Heart left ventricle (tissue), 16 donors: ENCODE results near the gene ZNF776. TPM values are rescaled to one million over a fixed set of nuclear protein-coding genes. Genes with fewer than 3 reads are reported as not detected.

Experiments used
- ATAC-seq, 4 donors: fragments of 200-7000 bp; cut with Tn5 transposase; one replicate each; pipeline ENCODE4 v1.9.1; 2020 to 2022; ENCODE audit warnings: moderate library complexity in 4 of 4, mild to moderate bottlenecking in 3 of 4, moderate number of reproducible peaks in 1 of 4
- DNase-seq, 5 donors: peaks; one replicate each; pipeline ENCODE4 v3.0.0-alpha.2; 2020
- H3K27ac ChIP-seq, 12 donors: fragments of 200-600 bp; sonication (generic) in 4 of 12; one replicate each; pipeline versions ENCODE4 v1.5.0 to v1.8.0; 2016 to 2022; ENCODE audit warnings: mild to moderate bottlenecking in 2 of 12
- H3K27me3 ChIP-seq, 9 donors: fragments of 200-600 bp; sonication (generic) in 2 of 9; one replicate each; pipeline versions ENCODE4 v1.5.1 to v1.8.0; 2016 to 2022; ENCODE audit warnings: mild to moderate bottlenecking in 3 of 9
- H3K36me3 ChIP-seq, 9 donors: fragments of 200-600 bp; sonication (generic) in 2 of 9; one replicate each; pipeline versions ENCODE4 v1.5.0 to v1.8.0; 2018 to 2022; ENCODE audit warnings: mild to moderate bottlenecking in 2 of 9
- H3K4me1 ChIP-seq, 12 donors: fragments of 200-600 bp; sonication (generic) in 4 of 12; one replicate each; pipeline versions ENCODE4 v1.5.0 to v1.8.0; 2016 to 2022; ENCODE audit warnings: mild to moderate bottlenecking in 3 of 12
- H3K4me3 ChIP-seq, 12 donors: fragments of 200-600 bp; sonication (generic) in 4 of 12; one replicate each; pipeline versions ENCODE4 v1.5.0 to v1.8.0; 2017 to 2022; ENCODE audit warnings: mild to moderate bottlenecking in 9 of 12, moderate library complexity in 4 of 12
- H3K9me3 ChIP-seq, 12 donors: fragments of 200-600 bp; sonication (generic) in 4 of 12; one replicate each; pipeline versions ENCODE4 v1.5.0 to v1.8.0; 2016 to 2022; ENCODE audit warnings: mild to moderate bottlenecking in 1 of 12
- CTCF ChIP-seq, 12 donors: fragments of 200-600 bp; sonication (generic) in 4 of 12; IDR thresholded peaks; one replicate each; pipeline versions ENCODE4 v1.5.0 to v1.8.0; 2018 to 2022; ENCODE audit warnings: antibody characterized with exemption in 12 of 12, mild to moderate bottlenecking in 5 of 12
- POLR2A ChIP-seq, 2 donors: fragments of 450-650 bp; IDR thresholded peaks; one replicate each; pipeline ENCODE4 v1.6.1; 2017; ENCODE audit warnings: antibody characterized with exemption in 2 of 2, mild to moderate bottlenecking in 2 of 2, moderate library complexity in 2 of 2
- WGBS, 4 donors: extraction: QIAGEN DNeasy Blood & Tissue Kit in 2 of 4; methylation state at CpG; one replicate each; pipeline versions ENCODE4 v1.1.5 to v1.1.7; 2013 to 2018; 5-methylcytosine and 5-hydroxymethylcytosine counted together
- intact Hi-C, 10 donors: fragments of 100-400 bp; cut with DNase I; formaldehyde crosslinking; loops; one replicate each; pipeline versions ENCODE4 v1.11.1 to v1.14.2; 2022
- polyA plus RNA-seq, 2 donors: library from polyadenylated mRNA; stranded (reverse); fragments of 200-250 nt; gene quantifications; one replicate each; pipeline ENCODE4 v1.2.3, GENCODE V29; 2013
- total RNA-seq, 9 donors: library from RNA; depleted of rRNA in 2 of 9; stranded (reverse); fragments of >200 nt in 2 of 9; fragmentation: NEBNext Ultra II Directional in 3 of 9; extraction: Animal tissue kit (Norgen Biotek cat#: 25700) in 3 of 9; gene quantifications; one replicate each; pipeline versions ENCODE4 v1.1.0 to v1.2.4, GENCODE V29; 2016 to 2023
- donor health status: ischemic (EF 13 %, LVEDD 7.1; RV severe dilation, severe dysfunction).
- donor health status: healthy with polysubstance abuse.
- donor health status: DM: no; HTN: yes; CAD: no.
- donor health status: DM: no; HTN: no; CAD: no.
- donor health status: ischemic (EF 25% LVEDD 6.9; RV normal size, moderate dysfunction).
- donor health status: ischemic (EF 25% LVEDD 5.7; RV mildly dilated, moderate dysfunction).
- donor health status: healthy.
- donor health status: DM: yes; HTN: yes; CAD: no.
- donor health status: ischemic (EF 35%, LVEDD 5.7; RV mildly dilated, moderate dysfunction).
- donor health status: nonischemic (EF 11% LVEDD 7.7; RV severe dilation, severe dysfunction).
- donor health status: DM: yes; HTN: yes; CAD: no.
- donor health status: PGD.
- donor health status: ischemic (EF 29% LVEDD 5.4; RV normal size, mild dysfunction).
- donor health status: nonischemic (EF 23%, LVEDD 6.1; RV moderate dilation, normal function).

ZNF776 gene
- total and polyA plus RNA-seq, 11 donors = 4.8 to 17.3 (median 12.8) TPM

- no peak for TF ChIP-seq CTCF (IDR thresholded peaks at IDR 0.05)
- TF ChIP-seq POLR2A (IDR thresholded peaks at IDR 0.05) = no peak
- Histone ChIP-seq H3K36me3 (peaks cover 0 to 96% (median 70%) of the 10 kb centered on the region in 9 donors), H3K4me1 (peaks cover 0 to 22% (median 6%) of the 10 kb centered on the region in 12 donors), H3K4me3 (no peak overlapping the region), H3K9me3 (peaks cover 0 to 100% (median 39%) of the 10 kb centered on the region in 12 donors), H3K27me3 (no peaks in the 10 kb centered on the region), H3K27ac (no peak overlapping the region)
- intact Hi-C loops = no loop called here
- ATAC-seq (no peak), DNase-seq (no peak)
- 75 to 88% (median 84%) methylated on average over 6 of the region's 6 CpGs for WGBS, 4 donors
These were observed 30.2 kb downstream of the ZNF776 start for GRCh38 chr19:57776764-57777296.

- no peak for DNase-seq
- Histone ChIP-seq H3K27me3 (no peaks in the 10 kb centered on the region), H3K4me3 (no peak overlapping the region), H3K4me1 (peaks cover 0 to 9% (median 0%) of the 10 kb centered on the region in 12 donors), H3K9me3 (peaks cover 0 to 100% (median 41%) of the 10 kb centered on the region in 12 donors), H3K27ac (no peak overlapping the region), H3K36me3 (peaks cover 0 to 95% (median 64%) of the 10 kb centered on the region in 9 donors)
- intact Hi-C loops = no loop called here
- no peak for ATAC-seq
- WGBS, 4 donors = 89 to 94% (median 92%) methylated on average over 4 of the region's 4 CpGs
- TF ChIP-seq CTCF (IDR thresholded peaks at IDR 0.05) = no peak
- TF ChIP-seq POLR2A (IDR thresholded peaks at IDR 0.05) = no peak
These were observed 31.7 kb downstream of the ZNF776 start for GRCh38 chr19:57778336-57778735.

DNA sequence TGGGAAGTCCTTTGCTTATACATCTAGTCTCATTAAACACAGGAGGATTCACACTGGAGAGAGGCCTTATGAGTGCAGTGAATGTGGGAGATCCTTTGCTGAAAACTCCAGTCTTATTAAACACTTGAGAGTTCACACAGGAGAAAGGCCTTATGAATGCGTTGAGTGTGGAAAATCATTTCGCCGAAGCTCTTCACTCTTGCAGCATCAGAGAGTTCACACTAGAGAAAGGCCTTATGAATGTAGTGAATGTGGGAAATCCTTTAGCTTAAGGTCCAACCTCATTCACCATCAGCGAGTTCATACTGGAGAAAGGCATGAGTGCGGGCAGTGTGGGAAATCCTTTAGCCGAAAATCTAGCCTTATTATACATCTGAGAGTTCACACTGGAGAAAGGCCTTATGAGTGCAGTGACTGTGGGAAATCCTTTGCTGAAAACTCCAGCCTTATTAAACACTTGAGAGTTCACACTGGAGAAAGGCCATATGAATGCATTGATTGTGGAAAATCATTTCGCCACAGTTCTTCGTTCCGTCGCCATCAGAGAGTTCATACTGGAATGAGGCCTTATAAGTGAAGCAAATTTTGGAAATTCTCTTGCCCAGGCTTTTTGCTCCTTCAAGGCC, 32.7 kb downstream of the ZNF776 start:
- peaks cover 0 to 4% (median 0%) of the 10 kb centered on the region in 12 donors for H3K4me1 ChIP-seq
- 97 to 98% (median 98%) methylated on average over 10 of the region's 10 CpGs for WGBS, 4 donors

More for the DNA sequence above, 32.7 kb downstream of the ZNF776 start:
- TF ChIP-seq POLR2A (IDR thresholded peaks at IDR 0.05) (no peak), CTCF (IDR thresholded peaks at IDR 0.05) (no peak)
- peaks cover 0 to 93% (median 64%) of the 10 kb centered on the region in 9 donors for H3K36me3 ChIP-seq
- H3K27ac ChIP-seq = no peak overlapping the region
- intact Hi-C loops = no loop called here
- ATAC-seq = no peak
- peaks cover 0 to 100% (median 44%) of the 10 kb centered on the region in 12 donors for H3K9me3 ChIP-seq
- no peak for DNase-seq
- no peaks in the 10 kb centered on the region for H3K27me3 ChIP-seq
- H3K4me3 ChIP-seq = no peak overlapping the region
